Activated CD4-positive, alpha-beta memory T cell treated with anti-CD3 and anti-CD28 coated beads for 36 hours (primary cell): ENCODE data around the gene DRG1. TPM values are rescaled to one million over a fixed set of nuclear protein-coding genes. Genes with fewer than 3 reads are reported as not detected.

Experiments used
- CTCF ChIA-PET: fragments of 350-600 bp; sonication (Branson Sonifier 250); formaldehyde crosslinking; loops from one replicate; lab custom pipeline; 2021; ENCODE audit warnings: antibody characterized with exemption, inconsistent platforms; lab: Charles Lee
- POLR2A ChIA-PET: fragments of 350-600 bp; sonication (Branson Sonifier 250); formaldehyde crosslinking; loops from one replicate; lab custom pipeline; 2021; ENCODE audit warnings: antibody characterized with exemption; lab: Charles Lee
- DNase-seq: peaks from one replicate; pipeline ENCODE4 v3.0.0-alpha.2; 2020
- H3K27ac Mint-ChIP-seq: one replicate; pipeline ENCODE4 v1.8.0; 2021; ENCODE audit warnings: mixed read lengths
- H3K27me3 Mint-ChIP-seq: one replicate; pipeline ENCODE4 v1.8.0; 2021; ENCODE audit warnings: mixed read lengths
- H3K36me3 Mint-ChIP-seq: one replicate; pipeline ENCODE4 v1.8.0; 2021; ENCODE audit warnings: mixed read lengths
- H3K4me1 Mint-ChIP-seq: one replicate; pipeline ENCODE4 v1.8.0; 2021; ENCODE audit warnings: low read depth, mixed read lengths
- H3K4me3 Mint-ChIP-seq: one replicate; pipeline ENCODE4 v1.8.0; 2021; ENCODE audit warnings: mild to moderate bottlenecking, mixed read lengths
- H3K9me3 Mint-ChIP-seq: one replicate; pipeline ENCODE4 v1.8.0; 2021; ENCODE audit warnings: mixed read lengths
- intact Hi-C: fragments of 100-400 bp; cut with micrococcal nuclease; formaldehyde crosslinking; loops from one replicate; pipeline ENCODE4 v1.15.1; 2023
- total RNA-seq, 2 experiments: library from RNA; stranded (reverse); gene quantifications; one replicate each; pipeline ENCODE4 v1.2.3, GENCODE V29; 2021

Gene DRG1
- total RNA-seq, 2 experiments from 2014 or later, result 97.1 to 116 TPM

DNA sequence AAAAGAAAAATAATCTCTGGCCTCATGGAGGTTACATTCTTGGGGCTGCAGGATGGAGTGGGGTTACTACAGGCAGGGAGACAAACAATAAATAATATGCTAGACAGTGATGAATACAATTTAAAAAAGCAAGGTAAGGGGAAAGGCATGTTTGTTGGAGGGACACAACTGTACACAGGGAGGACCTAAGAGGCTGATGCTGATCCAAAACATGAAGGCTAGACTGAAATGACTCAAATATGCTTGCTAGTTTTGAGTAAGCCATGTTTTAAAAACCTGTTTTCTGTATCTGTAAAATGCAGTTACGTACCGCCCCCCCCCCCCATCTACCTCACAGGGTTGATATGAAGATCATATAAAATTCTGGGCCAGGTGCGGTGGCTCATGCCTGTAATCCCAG is 46.2 kb downstream of the DRG1 start:
- peaks cover 43% of the 10 kb centered on the region for H3K36me3 Mint-ChIP-seq
- peak overlapping the region; percentile 62 for H3K27ac Mint-ChIP-seq
- no peaks in the 10 kb centered on the region for H3K27me3 Mint-ChIP-seq
- intact Hi-C loops, result no loop called here
- no peak overlapping the region for H3K4me3 Mint-ChIP-seq
- H3K4me1 Mint-ChIP-seq, result peaks cover 6% of the 10 kb centered on the region
- ChIA-PET POLR2A (no interaction called here), CTCF (no interaction called here)
- no peaks in the 10 kb centered on the region for H3K9me3 Mint-ChIP-seq
- peak; percentile 19 for DNase-seq

DNA sequence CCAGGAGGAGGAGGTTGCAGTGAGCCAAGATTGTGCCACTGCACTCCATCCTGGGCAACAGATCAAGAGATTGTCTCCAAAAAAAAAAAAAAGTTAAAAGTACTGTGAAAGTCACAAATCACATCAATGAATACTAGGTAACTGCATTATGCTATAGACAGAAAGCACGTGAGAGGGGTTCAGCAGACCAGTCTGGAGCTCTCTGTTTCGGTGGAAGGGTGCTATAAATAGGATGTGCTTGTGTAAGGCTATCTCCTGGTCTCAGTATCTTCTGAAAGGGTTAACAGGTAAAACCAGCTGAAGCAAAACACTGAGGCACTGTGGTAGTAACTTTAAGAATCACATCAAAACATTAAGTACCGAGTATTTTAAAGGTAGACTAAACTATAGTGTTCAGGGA is 46.8 kb downstream of the DRG1 start:
- Mint-ChIP-seq H3K27me3 (no peaks in the 10 kb centered on the region), H3K4me3 (no peak overlapping the region), H3K9me3 (no peaks in the 10 kb centered on the region), H3K27ac (no peak overlapping the region), H3K4me1 (peaks cover 6% of the 10 kb centered on the region), H3K36me3 (peaks cover 43% of the 10 kb centered on the region)
- POLR2A ChIA-PET, result no interaction called here
- no peak for DNase-seq
- intact Hi-C loops, result no loop called here
- CTCF ChIA-PET, result no interaction called here

DNA sequence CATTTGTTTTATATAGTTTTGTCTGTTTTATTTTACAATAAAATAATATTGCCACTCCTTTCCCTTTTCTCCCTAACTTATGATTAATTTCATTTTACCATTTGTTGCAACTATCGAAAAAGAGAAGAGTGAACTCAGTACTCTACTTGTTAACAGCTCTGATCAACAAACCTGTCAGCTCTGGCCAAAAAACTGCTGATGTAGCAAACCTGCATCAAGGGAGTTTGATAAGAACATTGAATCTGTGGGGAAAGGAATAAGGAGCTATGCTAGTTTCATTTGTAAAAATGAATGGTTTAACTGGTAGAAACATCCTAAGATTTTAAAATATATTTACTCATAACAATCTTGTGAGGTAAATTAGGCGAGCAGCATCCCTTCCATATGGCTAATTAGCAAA is 47.4 kb downstream of the DRG1 start:
- ChIA-PET POLR2A (no interaction called here), CTCF (no interaction called here)
- peaks cover 6% of the 10 kb centered on the region for H3K4me1 Mint-ChIP-seq
- H3K27me3 Mint-ChIP-seq, result no peaks in the 10 kb centered on the region
- DNase-seq, result no peak
- no peaks in the 10 kb centered on the region for H3K9me3 Mint-ChIP-seq
- no peak overlapping the region for H3K27ac Mint-ChIP-seq
- H3K4me3 Mint-ChIP-seq, result no peak overlapping the region
- intact Hi-C loops, result no loop called here
- H3K36me3 Mint-ChIP-seq, result peaks cover 42% of the 10 kb centered on the region

DNA sequence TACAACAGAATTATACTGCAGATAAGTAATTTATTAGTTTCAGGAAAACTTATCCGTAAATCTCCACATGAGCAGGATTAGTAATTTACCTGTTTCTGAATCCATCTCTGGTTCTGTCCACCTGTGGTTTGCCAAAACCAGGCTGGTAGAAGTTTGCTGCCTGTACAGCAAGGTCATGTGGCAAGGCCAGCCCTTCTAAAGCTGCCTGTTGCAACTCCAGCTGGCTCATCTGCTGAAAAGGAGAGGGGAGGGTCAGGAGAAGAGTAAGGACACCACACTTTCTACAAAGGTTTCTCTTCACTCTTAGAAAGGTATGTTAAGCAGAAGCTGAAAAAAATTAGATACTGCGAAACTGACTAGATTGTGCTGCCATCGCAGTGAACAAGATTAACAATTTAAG is 47.9 kb downstream of the DRG1 start:
- peaks cover 37% of the 10 kb centered on the region for H3K36me3 Mint-ChIP-seq
- CTCF ChIA-PET, result interaction anchor here (1.4 kb wide), 1 partner anchor 134 kb away, joined by 4 read pairs; no protein-coding TSS in a partner anchor
- H3K27me3 Mint-ChIP-seq, result no peaks in the 10 kb centered on the region
- no peak overlapping the region for H3K4me3 Mint-ChIP-seq
- intact Hi-C loops, result no loop called here
- peaks cover 6% of the 10 kb centered on the region for H3K4me1 Mint-ChIP-seq
- no peaks in the 10 kb centered on the region for H3K9me3 Mint-ChIP-seq
- no peak overlapping the region for H3K27ac Mint-ChIP-seq
- POLR2A ChIA-PET, result no interaction called here
- DNase-seq, result no peak

DNA sequence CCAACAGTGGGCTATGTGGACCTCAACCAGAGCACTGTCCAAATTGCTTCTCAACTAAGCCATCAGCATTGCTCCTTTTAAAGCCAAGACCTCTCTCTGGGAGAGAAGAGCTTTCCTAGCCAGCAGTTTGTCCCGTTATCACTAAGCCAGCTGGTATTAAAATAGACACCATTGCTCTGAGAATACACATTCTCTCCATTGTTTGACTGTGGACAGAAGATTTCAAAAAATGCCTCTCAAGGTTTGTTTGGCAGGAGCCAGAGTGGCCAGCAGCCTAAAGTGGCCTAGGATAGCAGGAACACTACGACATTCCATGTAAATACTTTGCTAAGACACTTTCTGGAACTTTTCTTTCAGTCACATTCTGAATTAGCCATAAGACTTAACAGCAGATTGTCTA is 49.0 kb downstream of the DRG1 start:
- H3K27ac Mint-ChIP-seq, result no peak overlapping the region
- H3K27me3 Mint-ChIP-seq, result no peaks in the 10 kb centered on the region
- ChIA-PET CTCF (interaction anchor here (1.2 to 1.4 kb wide), 2 partner anchors 135 to 184 kb away, joined by 3 to 4 read pairs; no protein-coding TSS in a partner anchor), POLR2A (interaction anchor here (0.5 kb wide), 1 partner anchor 29 kb away, joined by 3 read pairs; no protein-coding TSS in a partner anchor)
- H3K4me1 Mint-ChIP-seq, result peaks cover 6% of the 10 kb centered on the region
- DNase-seq, result no peak
- H3K4me3 Mint-ChIP-seq, result no peak overlapping the region
- H3K36me3 Mint-ChIP-seq, result peaks cover 31% of the 10 kb centered on the region
- intact Hi-C loops, result no loop called here
- no peaks in the 10 kb centered on the region for H3K9me3 Mint-ChIP-seq

DNA sequence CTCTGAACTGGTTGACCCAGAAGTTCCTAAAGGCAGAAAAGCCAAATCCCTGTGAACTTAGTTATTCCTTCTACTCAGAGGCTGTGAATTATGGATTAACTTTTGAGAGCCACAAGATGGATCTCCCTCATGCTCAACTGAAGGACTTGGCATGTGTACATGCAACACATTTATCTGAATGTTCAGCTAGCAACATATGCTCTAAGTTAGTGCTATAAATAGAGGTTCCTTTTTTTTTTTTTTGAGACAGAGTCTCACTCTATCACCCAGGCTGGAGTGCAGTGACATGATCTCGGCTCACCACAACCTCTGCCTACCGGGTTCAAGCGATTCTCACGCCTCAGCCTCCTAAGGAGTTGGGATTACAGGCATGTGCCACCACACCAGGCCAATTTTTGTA is 50.1 kb downstream of the DRG1 start:
- POLR2A ChIA-PET, result no interaction called here

DNA sequence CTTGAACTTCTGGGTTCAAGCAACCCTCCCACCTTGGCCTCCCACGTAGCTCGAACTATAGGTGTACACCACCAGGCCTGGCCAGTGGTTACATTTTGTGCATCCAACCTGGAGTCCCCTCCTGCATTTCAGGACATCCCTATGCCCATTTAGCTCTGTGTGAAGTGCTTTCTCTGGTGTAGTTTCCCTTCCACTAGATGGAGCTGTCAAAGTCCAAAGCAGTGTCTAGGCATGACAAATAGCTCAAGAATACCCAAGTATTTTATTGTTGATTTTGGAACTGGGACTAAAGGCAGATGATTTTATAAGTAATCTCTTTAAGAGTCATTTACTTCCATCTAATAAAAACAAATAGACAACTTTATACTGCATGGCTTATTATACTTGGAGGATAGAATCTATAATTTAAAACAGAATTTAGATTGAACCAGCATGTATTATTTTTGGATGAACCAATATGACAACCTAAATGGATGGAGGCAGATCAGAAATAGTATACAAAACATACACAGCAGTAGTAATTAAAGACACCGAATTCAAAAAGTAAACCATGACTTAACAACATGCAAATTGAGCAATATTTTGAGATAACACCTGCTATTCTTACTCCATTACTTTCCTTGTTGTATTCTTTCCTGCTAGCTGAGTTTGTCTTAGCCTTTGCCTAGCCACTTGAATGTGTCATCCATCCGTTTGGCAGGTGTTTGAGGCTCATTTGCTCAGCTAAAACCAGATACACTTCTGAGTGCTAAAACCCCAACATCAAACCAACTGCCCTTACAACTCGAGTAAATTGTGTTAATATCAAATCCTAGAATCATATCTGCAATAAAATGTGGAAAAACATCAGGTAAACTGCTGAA is 52.5 kb downstream of the DRG1 start:
- H3K27ac Mint-ChIP-seq, result peak overlapping the region; percentile 26
- DNase-seq, result no peak
- H3K4me1 Mint-ChIP-seq, result no peaks in the 10 kb centered on the region
- H3K36me3 Mint-ChIP-seq, result peaks cover 30% of the 10 kb centered on the region
- ChIA-PET CTCF (interaction anchor here (1.0 to 2.9 kb wide), 11 partner anchors 11 to 195 kb away, joined by 3 to 35 read pairs (median 4); no protein-coding TSS in a partner anchor), POLR2A (interaction anchor here (0.7 to 1.2 kb wide), 2 partner anchors 18 to 133 kb away, joined by 3 read pairs; no protein-coding TSS in a partner anchor)
- no peaks in the 10 kb centered on the region for H3K9me3 Mint-ChIP-seq
- intact Hi-C loops, result loop anchor here (1.0 to 5.0 kb wide), 2 partner anchors 35 to 181 kb away; partner anchors contain the start of gene EIF4ENIF1
- no peaks in the 10 kb centered on the region for H3K27me3 Mint-ChIP-seq
- no peak overlapping the region for H3K4me3 Mint-ChIP-seq

More for the DNA sequence above, 50.1 kb downstream of the DRG1 start:
- no peaks in the 10 kb centered on the region for H3K27me3 Mint-ChIP-seq
- no peak overlapping the region for H3K4me3 Mint-ChIP-seq
- intact Hi-C loops, result no loop called here
- H3K9me3 Mint-ChIP-seq, result no peaks in the 10 kb centered on the region
- peaks cover 32% of the 10 kb centered on the region for H3K36me3 Mint-ChIP-seq
- CTCF ChIA-PET, result interaction anchor here (1.2 kb wide), 1 partner anchor 183 kb away, joined by 3 read pairs; no protein-coding TSS in a partner anchor
- H3K27ac Mint-ChIP-seq, result no peak overlapping the region
- peaks cover 6% of the 10 kb centered on the region for H3K4me1 Mint-ChIP-seq
- no peak for DNase-seq

DNA sequence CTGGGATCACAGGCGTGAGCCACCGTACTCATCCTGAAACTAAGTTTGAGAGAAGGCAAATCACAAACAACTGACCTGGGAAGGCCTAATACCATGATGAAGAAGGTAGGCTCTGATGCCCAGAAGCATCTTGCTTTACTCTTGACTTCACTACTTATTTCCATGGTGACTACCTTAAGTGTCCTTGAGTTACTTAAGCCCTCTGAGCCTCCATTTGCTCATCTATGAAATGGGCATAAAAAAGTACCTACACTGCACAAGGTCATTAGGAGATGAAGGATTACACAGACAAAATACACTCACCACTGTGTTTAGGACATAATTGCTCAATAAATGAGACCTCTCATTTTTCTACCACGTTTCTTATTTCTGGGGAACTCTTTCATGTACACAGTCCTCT is 62.3 kb downstream of the DRG1 start:
- Mint-ChIP-seq H3K4me3 (no peak overlapping the region), H3K36me3 (peaks cover 43% of the 10 kb centered on the region), H3K27ac (no peak overlapping the region), H3K4me1 (no peaks in the 10 kb centered on the region), H3K9me3 (no peaks in the 10 kb centered on the region), H3K27me3 (no peaks in the 10 kb centered on the region)
- intact Hi-C loops, result no loop called here
- no peak for DNase-seq
- ChIA-PET POLR2A (no interaction called here), CTCF (no interaction called here)

DNA sequence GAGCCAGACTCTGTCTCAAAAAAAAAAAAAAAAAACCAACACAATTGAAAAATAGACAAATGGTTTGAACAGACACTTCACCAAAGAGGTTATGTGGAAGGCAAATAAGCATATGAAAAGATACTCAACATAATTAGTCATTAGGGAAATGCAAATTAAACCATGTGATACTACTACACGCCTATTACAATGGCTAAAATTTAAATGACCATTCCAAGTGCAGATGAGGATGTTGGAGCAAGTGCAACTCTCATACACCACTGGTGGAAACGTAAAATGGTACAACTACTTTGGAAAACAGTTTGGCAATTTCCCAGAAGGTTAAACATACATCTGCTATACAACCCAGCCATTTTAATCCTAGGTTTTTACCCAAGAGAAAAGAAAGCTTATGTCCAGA is 65.9 kb downstream of the DRG1 start:
- H3K4me3 Mint-ChIP-seq, result no peak overlapping the region
- ChIA-PET POLR2A (no interaction called here), CTCF (no interaction called here)
- intact Hi-C loops, result no loop called here
- H3K27me3 Mint-ChIP-seq, result no peaks in the 10 kb centered on the region
- DNase-seq, result no peak
- no peak overlapping the region for H3K27ac Mint-ChIP-seq
- H3K9me3 Mint-ChIP-seq, result no peaks in the 10 kb centered on the region
- no peaks in the 10 kb centered on the region for H3K4me1 Mint-ChIP-seq
- peaks cover 54% of the 10 kb centered on the region for H3K36me3 Mint-ChIP-seq

DNA sequence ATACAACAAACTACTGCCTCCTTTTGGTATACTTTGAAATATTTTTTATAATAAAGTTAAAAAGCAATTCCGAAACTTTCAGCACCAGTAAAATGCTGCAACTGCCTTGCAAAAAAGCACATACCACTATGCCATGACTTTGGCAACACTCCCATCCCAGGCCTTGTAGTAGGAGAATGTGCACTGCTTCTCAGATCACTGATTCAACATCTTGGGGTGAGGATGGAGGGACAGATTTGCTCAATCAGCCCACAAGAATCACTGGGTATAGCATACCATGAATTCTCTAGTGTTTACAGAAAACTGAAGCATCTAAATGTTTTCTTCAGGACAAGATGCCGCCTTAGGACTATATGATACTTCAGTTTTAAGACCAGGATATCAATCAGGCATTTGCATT is 75.3 kb downstream of the DRG1 start:
- no peak overlapping the region for H3K4me3 Mint-ChIP-seq
- DNase-seq, result no peak
- intact Hi-C loops, result no loop called here
- H3K27me3 Mint-ChIP-seq, result no peaks in the 10 kb centered on the region
- peaks cover 42% of the 10 kb centered on the region for H3K36me3 Mint-ChIP-seq
- ChIA-PET POLR2A (no interaction called here), CTCF (no interaction called here)
- H3K4me1 Mint-ChIP-seq, result peaks cover 29% of the 10 kb centered on the region
- no peaks in the 10 kb centered on the region for H3K9me3 Mint-ChIP-seq
- no peak overlapping the region for H3K27ac Mint-ChIP-seq

DNA sequence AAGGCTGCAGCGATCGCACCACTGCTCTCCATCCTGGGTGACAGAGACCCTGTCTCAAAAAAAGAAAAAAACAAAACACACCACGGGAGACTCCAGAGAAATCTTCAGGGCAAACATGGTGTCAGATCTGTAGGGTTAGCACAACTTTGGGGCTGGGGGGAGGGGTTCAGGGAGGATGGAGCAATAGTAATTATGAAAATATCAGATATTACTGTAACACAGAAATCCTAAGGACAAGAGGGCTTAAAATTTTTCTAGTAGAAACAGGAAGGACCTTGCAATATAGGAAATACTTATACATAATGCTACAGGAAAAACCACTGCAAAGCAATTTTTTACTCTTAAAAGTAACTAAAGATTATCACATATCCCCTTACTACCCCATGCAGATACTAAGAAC is 76.4 kb downstream of the DRG1 start:
- Mint-ChIP-seq H3K27me3 (no peaks in the 10 kb centered on the region), H3K9me3 (no peaks in the 10 kb centered on the region), H3K36me3 (peaks cover 48% of the 10 kb centered on the region), H3K27ac (no peak overlapping the region), H3K4me3 (no peak overlapping the region), H3K4me1 (peaks cover 29% of the 10 kb centered on the region)
- POLR2A ChIA-PET, result no interaction called here
- CTCF ChIA-PET, result no interaction called here
- intact Hi-C loops, result no loop called here
- no peak for DNase-seq

DNA sequence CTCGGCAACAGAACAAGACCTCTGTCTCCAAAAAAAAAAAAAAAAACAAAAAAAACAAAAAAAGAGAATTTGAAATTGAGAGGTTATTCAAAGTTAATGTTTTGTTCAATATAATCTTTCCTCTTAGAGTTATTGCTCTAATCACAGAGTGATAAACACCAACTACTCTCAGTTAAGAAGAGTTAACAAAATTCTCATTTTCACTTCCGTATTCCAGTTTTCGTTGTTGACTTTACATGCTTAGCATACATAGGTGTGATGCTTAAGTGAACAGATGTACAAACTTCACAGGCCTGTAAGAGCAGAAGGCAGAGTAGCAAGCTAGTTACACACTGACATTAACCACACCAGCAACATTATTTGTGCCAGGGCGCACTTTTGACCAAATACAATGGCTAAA is 77.9 kb downstream of the DRG1 start:
- ChIA-PET CTCF (interaction anchor here (1.6 kb wide), 1 partner anchor 80 kb away, joined by 4 read pairs; no protein-coding TSS in a partner anchor), POLR2A (interaction anchor here (0.7 kb wide), 1 partner anchor 29 kb away, joined by 3 read pairs; no protein-coding TSS in a partner anchor)
- H3K27ac Mint-ChIP-seq, result no peak overlapping the region
- H3K36me3 Mint-ChIP-seq, result peaks cover 50% of the 10 kb centered on the region
- intact Hi-C loops, result no loop called here
- H3K27me3 Mint-ChIP-seq, result no peaks in the 10 kb centered on the region
- no peak for DNase-seq
- no peak overlapping the region for H3K4me3 Mint-ChIP-seq
- no peaks in the 10 kb centered on the region for H3K9me3 Mint-ChIP-seq
- peaks cover 31% of the 10 kb centered on the region for H3K4me1 Mint-ChIP-seq
